Measurements from ENCODE around the gene NUDT3.
"Not testable (repeated sequence)": the region's sequence is repeated elsewhere in the genome, so short reads cannot be mapped to it uniquely, and the experiment has no call there.

The NUDT3 gene

DNA sequence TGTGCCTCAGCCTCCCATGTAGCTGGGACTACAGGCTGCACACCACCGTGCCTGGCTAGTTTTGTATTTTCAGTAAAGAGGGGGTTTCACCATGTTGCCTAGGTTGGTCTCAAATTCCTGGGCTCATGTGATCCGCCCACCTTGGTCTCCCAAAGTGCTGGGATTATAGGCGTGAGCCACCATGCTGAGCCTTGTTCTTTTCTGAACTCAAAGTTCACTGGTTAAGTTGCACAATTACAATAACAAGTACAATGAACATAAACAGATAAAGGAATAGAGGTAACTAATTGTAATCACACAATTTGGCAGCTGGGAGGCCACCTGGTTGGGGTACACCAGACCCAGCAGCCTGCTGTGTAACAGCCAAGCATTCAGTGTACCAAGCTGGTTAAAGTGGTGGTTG, 6.7 kb downstream of the NUDT3 start:
- TF ChIP-seq, protein P1, sequence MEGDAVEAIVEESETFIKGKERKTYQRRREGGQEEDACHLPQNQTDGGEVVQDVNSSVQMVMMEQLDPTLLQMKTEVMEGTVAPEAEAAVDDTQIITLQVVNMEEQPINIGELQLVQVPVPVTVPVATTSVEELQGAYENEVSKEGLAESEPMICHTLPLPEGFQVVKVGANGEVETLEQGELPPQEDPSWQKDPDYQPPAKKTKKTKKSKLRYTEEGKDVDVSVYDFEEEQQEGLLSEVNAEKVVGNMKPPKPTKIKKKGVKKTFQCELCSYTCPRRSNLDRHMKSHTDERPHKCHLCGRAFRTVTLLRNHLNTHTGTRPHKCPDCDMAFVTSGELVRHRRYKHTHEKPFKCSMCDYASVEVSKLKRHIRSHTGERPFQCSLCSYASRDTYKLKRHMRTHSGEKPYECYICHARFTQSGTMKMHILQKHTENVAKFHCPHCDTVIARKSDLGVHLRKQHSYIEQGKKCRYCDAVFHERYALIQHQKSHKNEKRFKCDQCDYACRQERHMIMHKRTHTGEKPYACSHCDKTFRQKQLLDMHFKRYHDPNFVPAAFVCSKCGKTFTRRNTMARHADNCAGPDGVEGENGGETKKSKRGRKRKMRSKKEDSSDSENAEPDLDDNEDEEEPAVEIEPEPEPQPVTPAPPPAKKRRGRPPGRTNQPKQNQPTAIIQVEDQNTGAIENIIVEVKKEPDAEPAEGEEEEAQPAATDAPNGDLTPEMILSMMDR (conservative IDR thresholded peaks at IDR 0.05) = no peak
- TF ChIP-seq ZFX (IDR thresholded peaks at IDR 0.05) = no peak
- no peak overlapping the region for H3K27ac ChIP-seq

DNA sequence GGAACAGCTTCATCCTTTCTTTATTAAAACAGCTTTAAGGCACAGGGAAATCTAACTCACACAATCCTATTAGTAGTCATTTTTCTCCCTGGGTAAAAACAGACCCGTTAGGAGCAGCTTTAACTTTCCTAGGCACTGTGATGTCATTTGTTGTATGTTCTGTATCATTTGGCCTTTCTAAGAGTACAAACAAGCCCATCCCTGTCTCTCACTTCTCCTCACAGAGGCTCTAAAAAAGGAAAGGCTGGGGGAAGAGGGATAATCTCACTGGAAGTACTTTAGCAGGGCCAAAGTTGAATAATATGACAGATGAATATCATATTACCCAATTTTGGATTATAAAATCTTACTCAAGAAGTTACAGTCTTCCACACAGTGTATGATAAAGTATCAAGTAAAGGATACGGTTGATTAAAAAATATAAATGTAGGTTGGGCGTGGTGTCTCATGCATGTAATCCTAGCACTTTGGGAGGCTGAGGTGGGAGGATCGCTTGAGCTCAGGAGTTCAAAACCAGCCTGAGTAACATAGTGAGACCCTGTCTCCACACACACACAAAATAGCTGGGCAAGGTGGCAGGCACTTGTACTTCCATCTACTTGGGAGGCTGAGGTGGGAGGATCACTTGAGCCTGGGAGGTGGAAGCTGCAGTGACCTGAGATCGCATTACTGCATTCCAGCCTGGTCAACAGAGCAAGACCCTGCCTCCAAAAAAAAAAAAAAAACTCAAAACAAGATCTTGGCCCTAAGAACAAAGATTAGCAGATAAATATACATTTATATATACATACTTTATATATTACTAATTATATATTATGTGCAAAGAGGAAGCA, 7.9 kb downstream of the NUDT3 start:
- H3K27ac ChIP-seq = no peak overlapping the region
- TF ChIP-seq, protein P1 (conservative IDR thresholded peaks at IDR 0.05) = no peak
- no peak for TF ChIP-seq ZFX (IDR thresholded peaks at IDR 0.05)

DNA sequence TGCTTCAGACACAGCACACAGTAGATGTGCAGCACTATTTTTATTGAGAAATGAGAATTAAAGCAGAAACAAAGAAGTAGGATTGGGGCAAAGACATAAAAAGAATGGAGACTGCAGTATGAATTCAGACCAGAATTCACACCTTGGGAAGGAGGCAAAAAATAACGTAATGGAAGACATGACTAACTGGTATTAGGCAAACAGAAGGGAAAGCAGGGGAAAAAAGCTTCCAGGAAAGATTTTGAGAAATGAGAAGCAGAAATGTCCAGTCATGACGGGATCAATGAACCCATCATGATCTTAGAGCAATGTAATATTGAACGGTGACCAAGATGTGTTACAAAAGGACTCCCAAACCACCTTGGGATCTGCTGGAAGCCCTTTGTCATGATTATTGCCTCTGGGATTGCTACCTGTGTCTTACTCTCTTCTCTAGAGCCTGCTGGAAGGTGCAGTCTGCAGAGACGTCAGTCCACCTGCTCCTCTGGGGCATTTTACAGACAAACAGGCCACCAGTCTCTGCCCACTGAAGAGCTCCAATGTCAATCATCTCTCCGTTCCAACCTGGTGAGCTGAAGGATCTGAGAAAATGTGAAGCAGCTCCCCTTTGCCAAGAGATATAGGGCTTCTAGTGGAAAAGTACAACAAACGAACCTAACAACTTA, 8.7 kb downstream of the NUDT3 start:
- H3K27ac ChIP-seq = no peak overlapping the region
- no peak for TF ChIP-seq ZFX (IDR thresholded peaks at IDR 0.05)
- TF ChIP-seq, protein P1 (conservative IDR thresholded peaks at IDR 0.05) = no peak

DNA sequence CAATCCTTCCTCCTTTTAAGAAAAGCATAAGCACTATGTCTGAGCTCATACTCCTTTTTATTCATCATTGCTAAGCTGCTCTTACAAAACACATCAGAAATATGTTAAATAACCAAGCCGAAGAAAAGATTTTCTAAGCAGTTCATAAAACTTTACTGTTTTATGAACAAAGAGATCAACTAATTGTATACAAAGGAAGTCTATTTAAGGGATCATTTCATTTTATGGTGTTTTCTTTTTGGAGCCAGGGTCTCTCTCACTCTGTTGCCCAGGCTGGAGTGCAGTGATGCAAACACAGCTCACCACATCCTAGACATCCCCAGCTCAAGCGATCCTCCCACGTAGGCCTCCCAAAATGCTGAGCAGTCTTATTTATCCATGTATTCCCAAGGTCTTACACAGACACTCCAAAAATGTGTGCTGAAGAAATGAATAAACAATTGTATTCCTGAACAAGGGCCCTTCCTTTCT, 9.3 kb downstream of the NUDT3 start:
- no peak for TF ChIP-seq ZFX (IDR thresholded peaks at IDR 0.05)
- TF ChIP-seq, protein P1 (conservative IDR thresholded peaks at IDR 0.05) = no peak
- no peak overlapping the region for H3K27ac ChIP-seq

DNA sequence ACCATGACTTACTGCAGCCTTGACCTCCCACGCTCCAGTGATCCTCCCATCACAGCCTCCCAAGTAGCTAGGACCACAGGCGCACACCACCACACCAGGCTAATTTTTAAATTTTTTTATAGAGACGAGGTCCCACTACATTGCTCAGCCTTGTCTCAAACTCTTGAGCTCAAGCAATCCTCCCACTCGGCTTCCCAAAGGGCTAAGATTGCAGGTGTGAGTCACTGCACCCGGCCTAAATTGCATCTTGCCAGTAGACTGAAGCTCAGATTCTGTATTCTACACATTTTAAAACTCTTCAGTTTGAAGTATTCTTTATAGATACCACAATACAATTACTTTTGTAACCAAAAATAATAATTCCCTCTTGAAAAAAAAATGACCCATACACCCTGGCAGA, 11.4 kb downstream of the NUDT3 start:
- TF ChIP-seq ZFX (IDR thresholded peaks at IDR 0.05) = no peak
- TF ChIP-seq, protein P1 (conservative IDR thresholded peaks at IDR 0.05) = no peak
- H3K27ac ChIP-seq = no peak overlapping the region

DNA sequence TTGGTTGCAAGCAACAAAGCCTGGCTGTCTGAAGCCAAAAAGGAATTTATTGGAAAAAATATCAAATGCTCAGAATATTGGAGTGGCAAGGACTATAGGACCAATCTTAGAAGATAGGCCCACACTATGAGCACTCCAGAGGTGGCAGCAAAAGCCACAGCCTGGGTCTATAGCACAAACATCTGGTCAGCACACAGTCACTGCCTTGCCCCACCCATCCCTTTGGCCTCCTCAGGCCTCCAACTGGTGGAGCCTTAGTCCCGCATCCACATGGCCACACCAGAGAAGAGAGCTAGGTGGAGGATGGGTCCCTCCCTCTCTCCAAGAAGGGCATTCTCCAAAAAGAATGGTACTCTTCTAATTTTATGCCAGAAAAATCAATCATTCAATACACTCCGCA, 14.0 kb downstream of the NUDT3 start:
- TF ChIP-seq ZFX (IDR thresholded peaks at IDR 0.05) = no peak
- TF ChIP-seq, protein P1 (conservative IDR thresholded peaks at IDR 0.05) = no peak
- H3K27ac ChIP-seq = no peak overlapping the region

DNA sequence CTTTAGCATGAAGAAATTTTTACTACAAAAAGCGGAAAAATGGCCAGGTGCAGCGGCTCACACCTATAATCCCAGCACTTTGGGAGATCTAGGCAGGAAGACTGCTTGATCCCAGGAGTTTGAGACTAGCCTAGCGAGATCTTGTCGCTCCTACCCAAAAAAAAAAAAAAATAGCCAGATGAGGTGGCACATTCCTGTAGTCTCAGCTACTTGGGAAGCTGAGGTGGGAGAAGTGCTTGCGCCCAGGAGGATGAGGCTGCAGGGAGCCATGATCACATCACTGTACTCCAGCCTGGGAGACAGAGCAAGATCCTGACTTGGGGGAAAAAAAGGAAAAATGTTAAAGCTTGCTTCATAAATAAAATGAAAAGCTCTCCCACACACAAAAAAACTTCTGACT, 14.5 kb downstream of the NUDT3 start:
- H3K27ac ChIP-seq = no peak overlapping the region
- TF ChIP-seq ZFX (IDR thresholded peaks at IDR 0.05) = no peak
- TF ChIP-seq, protein P1 (conservative IDR thresholded peaks at IDR 0.05) = no peak

DNA sequence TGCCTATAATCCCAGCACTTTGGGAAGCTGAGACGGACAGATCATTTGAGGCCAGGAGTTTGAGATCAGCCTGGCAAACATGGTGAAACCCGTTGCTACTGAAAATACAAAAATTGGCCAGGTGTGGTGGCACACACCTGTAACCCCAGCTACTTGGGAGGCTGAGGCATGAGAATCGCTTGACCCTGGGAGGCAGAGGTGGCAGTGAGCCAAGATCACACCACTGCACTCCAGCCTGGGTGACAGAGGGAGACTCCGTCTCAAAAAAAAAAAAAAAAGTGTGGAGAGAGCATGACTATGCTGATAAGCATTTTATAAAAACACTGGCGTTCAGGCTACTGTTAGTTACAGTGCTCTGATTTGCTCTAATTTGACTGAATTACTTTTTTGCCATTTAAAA, 14.9 kb downstream of the NUDT3 start:
- not testable (repeated sequence) for H3K27ac ChIP-seq
